ENCODE data around the gene GLRA3.
"Not testable (repeated sequence)": the region's sequence is repeated elsewhere in the genome, so short reads cannot be mapped to it uniquely, and the experiment has no call there.

The GLRA3 gene

GRCh38 chr4:174714393-174715211 lies 114.4 kb downstream of the GLRA3 start:
- FAIRE-seq (no peak), DNase-seq (ENCODE audit: insufficient read length, low spot score) (peak; percentile 6)
- no peak for TF ChIP-seq POLR2A (IDR thresholded peaks at IDR 0.05; ENCODE audit: low read depth, low read length)

DNA sequence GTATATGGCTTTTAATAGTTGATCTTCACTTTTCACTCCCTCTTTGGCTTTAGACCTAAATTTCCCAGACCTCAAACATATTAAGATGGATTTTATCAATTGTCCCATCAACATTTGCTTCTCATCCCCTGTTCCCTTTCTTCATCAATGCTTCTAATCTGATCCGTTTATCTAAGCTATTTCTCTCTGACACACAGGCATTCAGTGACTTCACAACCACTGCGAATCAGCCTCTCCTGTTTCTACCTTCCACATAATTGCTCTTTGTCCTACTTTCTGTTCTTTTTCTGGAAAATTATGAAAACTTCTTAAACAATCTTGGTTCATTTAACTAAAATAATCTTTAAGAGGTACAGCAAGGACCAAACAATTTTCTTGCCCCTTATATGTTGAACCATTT lies 115.2 kb downstream of the GLRA3 start:
- DNase-seq (ENCODE audit: insufficient read length, low spot score) (no peak), FAIRE-seq (no peak)
- no peak for TF ChIP-seq POLR2A (IDR thresholded peaks at IDR 0.05; ENCODE audit: low read depth, low read length)

DNA sequence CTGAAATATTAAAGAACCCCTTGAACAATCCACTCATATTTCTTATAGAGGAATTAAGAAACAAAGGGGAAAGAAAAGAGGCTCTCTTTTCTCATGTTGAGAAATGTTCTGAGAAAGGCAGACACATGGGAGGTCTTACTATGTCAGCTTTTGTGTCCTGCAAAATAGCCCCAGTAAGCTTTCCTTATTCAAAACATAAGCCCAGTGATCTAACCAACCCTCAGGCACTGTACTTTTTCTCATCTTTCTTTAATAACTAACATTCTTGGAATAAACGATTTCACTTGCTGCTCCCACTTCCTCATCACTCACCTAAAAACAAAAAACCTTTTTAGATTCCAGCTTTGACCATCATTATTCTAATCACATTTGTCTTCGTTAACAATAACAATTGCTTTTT lies 115.9 kb downstream of the GLRA3 start:
- FAIRE-seq (no peak), DNase-seq (ENCODE audit: insufficient read length, low spot score) (no peak)
- no peak for TF ChIP-seq POLR2A (IDR thresholded peaks at IDR 0.05; ENCODE audit: low read depth, low read length)

GRCh38 chr4:174709526-174709925 lies 119.5 kb downstream of the GLRA3 start:
- DNase-seq (ENCODE audit: insufficient read length, low spot score) (no peak), FAIRE-seq (no peak)
- TF ChIP-seq POLR2A (IDR thresholded peaks at IDR 0.05; ENCODE audit: low read depth, low read length): no peak

DNA sequence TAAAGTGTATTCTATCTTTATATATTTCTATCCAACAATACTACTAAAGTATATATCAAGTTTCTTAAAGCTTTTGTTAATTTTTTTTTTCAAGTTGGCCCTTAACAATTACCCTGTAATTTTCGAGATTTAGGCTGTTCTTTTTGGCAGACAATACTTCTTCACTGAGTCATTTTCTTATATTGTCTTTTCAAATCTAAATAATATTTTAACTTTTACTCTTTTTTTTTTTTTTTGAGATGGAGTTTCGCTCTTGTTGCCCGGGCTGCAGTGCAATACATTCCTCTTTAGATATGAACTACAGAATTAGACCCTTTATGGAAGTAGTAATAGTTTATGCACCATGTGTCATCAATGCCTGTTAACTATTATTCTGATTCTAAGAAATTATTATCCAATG lies 120.7 kb downstream of the GLRA3 start:
- TF ChIP-seq POLR2A (IDR thresholded peaks at IDR 0.05; ENCODE audit: low read depth, low read length): no peak
- DNase-seq (ENCODE audit: insufficient read length, low spot score) (no peak), FAIRE-seq (no peak)

- DNase-seq (ENCODE audit: insufficient read length, low spot score): no peak
- no peak for TF ChIP-seq POLR2A (IDR thresholded peaks at IDR 0.05; ENCODE audit: low read depth, low read length)
- no peak for FAIRE-seq
These were observed 121.1 kb downstream of the GLRA3 start for GRCh38 chr4:174707902-174708301.

DNA sequence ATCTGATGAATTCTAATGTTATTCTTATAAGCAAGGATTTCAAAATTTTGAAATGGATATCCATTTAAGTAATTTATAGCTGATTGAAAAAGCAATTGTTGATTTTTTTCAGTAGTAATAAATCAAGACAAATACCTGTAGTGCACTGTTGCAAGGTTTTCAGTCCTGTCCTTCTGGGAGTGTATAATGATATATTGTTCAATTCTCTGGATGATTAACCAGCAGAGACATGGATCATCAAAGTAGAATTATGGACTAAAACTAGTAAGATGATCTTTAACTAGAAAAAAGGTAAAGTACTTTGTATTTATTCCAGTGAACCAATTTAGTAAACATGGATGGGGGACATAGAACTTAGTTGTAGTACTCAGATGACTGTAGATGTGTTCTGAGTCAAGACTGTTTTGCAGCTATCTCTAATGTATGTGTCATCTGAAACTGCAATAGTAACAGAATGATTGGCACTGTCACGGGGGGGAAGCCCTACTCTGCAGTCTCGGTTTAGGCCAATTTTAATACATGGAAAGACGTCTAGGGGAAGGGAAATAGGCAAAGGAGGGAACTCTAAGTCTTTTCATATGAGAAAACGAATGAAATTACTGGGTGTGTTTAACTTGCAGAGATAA lies 121.9 kb downstream of the GLRA3 start:
- FAIRE-seq: no peak
- no peak for DNase-seq (ENCODE audit: insufficient read length, low spot score)
- TF ChIP-seq POLR2A (IDR thresholded peaks at IDR 0.05; ENCODE audit: low read depth, low read length): no peak

GRCh38 chr4:174702979-174703478 lies 126.0 kb downstream of the GLRA3 start:
- TF ChIP-seq POLR2A (IDR thresholded peaks at IDR 0.05; ENCODE audit: low read depth, low read length): no peak
- no peak for FAIRE-seq
- DNase-seq (ENCODE audit: insufficient read length, low spot score): no peak

- FAIRE-seq: no peak
- no peak for DNase-seq (ENCODE audit: insufficient read length, low spot score)
- TF ChIP-seq POLR2A (IDR thresholded peaks at IDR 0.05; ENCODE audit: low read depth, low read length): no peak
These were observed 129.4 kb downstream of the GLRA3 start for GRCh38 chr4:174699654-174700053.

GRCh38 chr4:174697896-174698295 lies 131.2 kb downstream of the GLRA3 start:
- no peak for TF ChIP-seq POLR2A (IDR thresholded peaks at IDR 0.05; ENCODE audit: low read depth, low read length)
- DNase-seq (ENCODE audit: insufficient read length, low spot score) (no peak), FAIRE-seq (no peak)

DNA sequence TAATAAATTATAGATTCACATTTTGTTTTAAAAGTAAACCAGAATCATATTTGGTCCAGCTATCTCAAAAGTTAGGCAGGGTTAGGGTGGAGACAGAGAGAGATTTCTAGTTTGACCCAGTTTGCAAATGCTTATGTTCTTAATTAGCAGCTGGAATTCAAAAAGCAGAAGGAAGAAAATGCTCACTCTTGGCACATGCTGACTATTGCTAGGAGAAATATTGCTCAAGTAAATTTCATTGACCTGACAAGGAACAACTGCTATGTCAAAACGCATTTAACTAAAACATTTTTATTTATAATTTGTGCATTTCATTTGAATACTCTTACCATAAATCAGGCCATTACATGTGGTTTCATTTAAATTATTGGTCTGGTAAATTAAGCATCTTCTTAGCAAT lies 131.8 kb downstream of the GLRA3 start:
- no peak for FAIRE-seq
- no peak for DNase-seq (ENCODE audit: insufficient read length, low spot score)
- TF ChIP-seq POLR2A (IDR thresholded peaks at IDR 0.05; ENCODE audit: low read depth, low read length): no peak

- TF ChIP-seq POLR2A (IDR thresholded peaks at IDR 0.05; ENCODE audit: low read depth, low read length): no peak
- FAIRE-seq (no peak), DNase-seq (ENCODE audit: insufficient read length, low spot score) (no peak)
These were observed 132.4 kb downstream of the GLRA3 start for GRCh38 chr4:174696657-174697056.

DNA sequence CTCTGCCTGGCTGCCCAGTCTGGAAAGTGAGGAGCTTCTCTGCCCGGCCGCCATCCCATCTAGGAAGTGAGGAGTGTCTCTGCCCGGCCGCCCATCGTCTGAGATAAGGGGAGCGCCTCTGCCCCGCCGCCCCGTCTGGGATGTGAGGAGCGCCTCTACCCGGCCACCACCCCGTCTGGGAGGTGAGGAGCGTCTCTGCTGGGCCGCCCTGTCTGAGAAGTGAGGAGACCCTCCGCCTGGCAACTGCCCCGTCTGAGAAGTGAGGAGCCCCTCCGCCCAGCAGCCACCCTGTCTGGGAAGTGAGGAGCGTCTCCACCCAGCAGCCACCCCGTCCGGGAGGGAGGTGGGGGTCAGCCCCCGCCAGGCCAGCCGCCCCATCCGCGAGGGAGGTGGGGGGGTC lies 137.2 kb downstream of the GLRA3 start:
- not testable (repeated sequence) for FAIRE-seq; DNase-seq (ENCODE audit: insufficient read length, low spot score)

GRCh38 chr4:174690665-174691064 lies 138.4 kb downstream of the GLRA3 start:
- TF ChIP-seq POLR2A (IDR thresholded peaks at IDR 0.05; ENCODE audit: low read depth, low read length): no peak
- DNase-seq (ENCODE audit: insufficient read length, low spot score) (no peak), FAIRE-seq (no peak)

DNA sequence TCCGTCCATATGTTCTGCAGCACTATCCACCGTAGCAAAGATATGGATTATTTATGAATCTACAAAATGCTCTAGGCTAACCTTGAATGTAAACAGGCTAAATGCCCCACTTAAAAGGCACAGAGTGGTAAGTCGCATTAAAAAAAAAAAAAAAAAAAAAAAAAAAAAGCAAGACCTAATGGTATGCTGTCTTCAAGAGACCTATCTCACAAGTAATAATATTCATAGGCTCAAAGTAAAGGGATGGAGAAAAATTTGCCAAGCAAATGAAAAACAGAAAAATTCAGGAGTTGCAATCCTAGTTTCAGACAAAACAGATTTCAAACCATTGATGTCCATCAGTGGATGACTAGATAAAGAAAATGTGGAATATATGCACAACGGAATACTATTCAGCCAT lies 139.4 kb downstream of the GLRA3 start:
- no peak for DNase-seq (ENCODE audit: insufficient read length, low spot score)
- TF ChIP-seq POLR2A (IDR thresholded peaks at IDR 0.05; ENCODE audit: low read depth, low read length): no peak
- no peak for FAIRE-seq
